Measurements from ENCODE around the gene XXYLT1. TPM values are rescaled to one million over a fixed set of nuclear protein-coding genes. Genes with fewer than 3 reads are reported as not detected.

The XXYLT1 gene
- total RNA-seq, 1 experiment from 2014 or later = 23.4 TPM

DNA sequence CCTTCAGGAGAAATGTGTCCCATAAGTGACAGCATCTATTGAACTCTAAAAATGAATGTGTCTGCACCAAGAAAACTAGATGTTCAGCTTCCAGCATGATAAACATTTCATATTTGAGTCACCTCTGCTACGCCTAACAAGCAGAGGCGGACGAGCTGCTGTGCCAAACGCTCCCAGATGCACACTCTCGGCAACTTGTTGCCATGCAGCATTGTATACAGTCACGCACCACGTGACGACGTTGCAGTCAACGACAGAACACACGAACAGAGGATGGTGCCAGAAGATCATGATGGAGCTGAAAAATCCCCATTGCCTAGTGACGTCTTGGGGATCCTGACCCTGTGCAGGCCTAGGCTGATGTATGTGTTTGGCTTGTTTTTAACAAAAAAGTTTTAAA is 137.5 kb downstream of the XXYLT1 start:
- no peak for TF ChIP-seq RORB (CRISPR knock-in tag; IDR thresholded peaks at IDR 0.05)
- no peak for TF ChIP-seq JAZF1 (CRISPR knock-in tag; IDR thresholded peaks at IDR 0.05)
- no peak for TF ChIP-seq USF2 (CRISPR knock-in tag; IDR thresholded peaks at IDR 0.05)
- TF ChIP-seq GABPB1 (CRISPR knock-in tag; IDR thresholded peaks at IDR 0.05) = no peak
- TF ChIP-seq TEAD4 (CRISPR knock-in tag; IDR thresholded peaks at IDR 0.05) = no peak
- no peak for TF ChIP-seq NFE2L1 (CRISPR knock-in tag; IDR thresholded peaks at IDR 0.05)
- TF ChIP-seq, protein P1, sequence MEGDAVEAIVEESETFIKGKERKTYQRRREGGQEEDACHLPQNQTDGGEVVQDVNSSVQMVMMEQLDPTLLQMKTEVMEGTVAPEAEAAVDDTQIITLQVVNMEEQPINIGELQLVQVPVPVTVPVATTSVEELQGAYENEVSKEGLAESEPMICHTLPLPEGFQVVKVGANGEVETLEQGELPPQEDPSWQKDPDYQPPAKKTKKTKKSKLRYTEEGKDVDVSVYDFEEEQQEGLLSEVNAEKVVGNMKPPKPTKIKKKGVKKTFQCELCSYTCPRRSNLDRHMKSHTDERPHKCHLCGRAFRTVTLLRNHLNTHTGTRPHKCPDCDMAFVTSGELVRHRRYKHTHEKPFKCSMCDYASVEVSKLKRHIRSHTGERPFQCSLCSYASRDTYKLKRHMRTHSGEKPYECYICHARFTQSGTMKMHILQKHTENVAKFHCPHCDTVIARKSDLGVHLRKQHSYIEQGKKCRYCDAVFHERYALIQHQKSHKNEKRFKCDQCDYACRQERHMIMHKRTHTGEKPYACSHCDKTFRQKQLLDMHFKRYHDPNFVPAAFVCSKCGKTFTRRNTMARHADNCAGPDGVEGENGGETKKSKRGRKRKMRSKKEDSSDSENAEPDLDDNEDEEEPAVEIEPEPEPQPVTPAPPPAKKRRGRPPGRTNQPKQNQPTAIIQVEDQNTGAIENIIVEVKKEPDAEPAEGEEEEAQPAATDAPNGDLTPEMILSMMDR (IDR thresholded peaks at IDR 0.05) = no peak
- no peak for TF ChIP-seq ZNF263 (CRISPR knock-in tag; IDR thresholded peaks at IDR 0.05; ENCODE audit: low read depth)
- no peak for TF ChIP-seq MAX (CRISPR knock-in tag; IDR thresholded peaks at IDR 0.05)
- no peak for TF ChIP-seq ZNF281 (CRISPR knock-in tag; IDR thresholded peaks at IDR 0.05)
- TF ChIP-seq RELA (CRISPR knock-in tag; IDR thresholded peaks at IDR 0.05; ENCODE audit: borderline replicate concordance) = no peak
- TF ChIP-seq, protein P2, sequence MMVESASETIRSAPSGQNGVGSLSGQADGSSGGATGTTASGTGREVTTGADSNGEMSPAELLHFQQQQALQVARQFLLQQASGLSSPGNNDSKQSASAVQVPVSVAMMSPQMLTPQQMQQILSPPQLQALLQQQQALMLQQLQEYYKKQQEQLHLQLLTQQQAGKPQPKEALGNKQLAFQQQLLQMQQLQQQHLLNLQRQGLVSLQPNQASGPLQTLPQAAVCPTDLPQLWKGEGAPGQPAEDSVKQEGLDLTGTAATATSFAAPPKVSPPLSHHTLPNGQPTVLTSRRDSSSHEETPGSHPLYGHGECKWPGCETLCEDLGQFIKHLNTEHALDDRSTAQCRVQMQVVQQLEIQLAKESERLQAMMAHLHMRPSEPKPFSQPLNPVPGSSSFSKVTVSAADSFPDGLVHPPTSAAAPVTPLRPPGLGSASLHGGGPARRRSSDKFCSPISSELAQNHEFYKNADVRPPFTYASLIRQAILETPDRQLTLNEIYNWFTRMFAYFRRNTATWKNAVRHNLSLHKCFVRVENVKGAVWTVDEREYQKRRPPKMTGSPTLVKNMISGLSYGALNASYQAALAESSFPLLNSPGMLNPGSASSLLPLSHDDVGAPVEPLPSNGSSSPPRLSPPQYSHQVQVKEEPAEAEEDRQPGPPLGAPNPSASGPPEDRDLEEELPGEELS (CRISPR knock-in tag; IDR thresholded peaks at IDR 0.05) = no peak
- no peak for TF ChIP-seq MLX (CRISPR knock-in tag; IDR thresholded peaks at IDR 0.05)
- TF ChIP-seq, protein P3, sequence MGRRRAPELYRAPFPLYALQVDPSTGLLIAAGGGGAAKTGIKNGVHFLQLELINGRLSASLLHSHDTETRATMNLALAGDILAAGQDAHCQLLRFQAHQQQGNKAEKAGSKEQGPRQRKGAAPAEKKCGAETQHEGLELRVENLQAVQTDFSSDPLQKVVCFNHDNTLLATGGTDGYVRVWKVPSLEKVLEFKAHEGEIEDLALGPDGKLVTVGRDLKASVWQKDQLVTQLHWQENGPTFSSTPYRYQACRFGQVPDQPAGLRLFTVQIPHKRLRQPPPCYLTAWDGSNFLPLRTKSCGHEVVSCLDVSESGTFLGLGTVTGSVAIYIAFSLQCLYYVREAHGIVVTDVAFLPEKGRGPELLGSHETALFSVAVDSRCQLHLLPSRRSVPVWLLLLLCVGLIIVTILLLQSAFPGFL (CRISPR knock-in tag; IDR thresholded peaks at IDR 0.05; ENCODE audit: borderline replicate concordance) = no peak
- no peak for TF ChIP-seq ZNF138 (CRISPR knock-in tag; conservative IDR thresholded peaks at IDR 0.05)
- peaks cover 12% of the 10 kb centered on the region for H3K4me1 Mint-ChIP-seq
- no peak for ATAC-seq
- CTCF ChIA-PET = no interaction called here
- H3K36me3 Mint-ChIP-seq = no peaks in the 10 kb centered on the region
- H3K9me3 Mint-ChIP-seq = no peaks in the 10 kb centered on the region
- POLR2A ChIA-PET = interaction anchor here (0.6 kb wide), 1 partner anchor 160 kb away, joined by 3 read pairs; no protein-coding TSS in a partner anchor
- H3K27me3 Mint-ChIP-seq (ENCODE audit: low read depth) = no peaks in the 10 kb centered on the region
- H3K27ac Mint-ChIP-seq = no peak overlapping the region
- DNase-seq (ENCODE audit: low spot score) = no peak
- no peak overlapping the region for H3K4me3 Mint-ChIP-seq

- no peaks in the 10 kb centered on the region for H3K9me3 Mint-ChIP-seq
- DNase-seq (ENCODE audit: low spot score) (no peak), ATAC-seq (no peak)
- no peak overlapping the region for H3K4me3 Mint-ChIP-seq
- POLR2A ChIA-PET = interaction anchor here (0.6 kb wide), 1 partner anchor 159 kb away, joined by 3 read pairs; no protein-coding TSS in a partner anchor
- H3K4me1 Mint-ChIP-seq = peaks cover 12% of the 10 kb centered on the region
- TF ChIP-seq ZNF121 (CRISPR knock-in tag; IDR thresholded peaks at IDR 0.05) = no peak
- no peak for TF ChIP-seq ELF4 (CRISPR knock-in tag; IDR thresholded peaks at IDR 0.05; ENCODE audit: low read depth)
- TF ChIP-seq, protein P4, sequence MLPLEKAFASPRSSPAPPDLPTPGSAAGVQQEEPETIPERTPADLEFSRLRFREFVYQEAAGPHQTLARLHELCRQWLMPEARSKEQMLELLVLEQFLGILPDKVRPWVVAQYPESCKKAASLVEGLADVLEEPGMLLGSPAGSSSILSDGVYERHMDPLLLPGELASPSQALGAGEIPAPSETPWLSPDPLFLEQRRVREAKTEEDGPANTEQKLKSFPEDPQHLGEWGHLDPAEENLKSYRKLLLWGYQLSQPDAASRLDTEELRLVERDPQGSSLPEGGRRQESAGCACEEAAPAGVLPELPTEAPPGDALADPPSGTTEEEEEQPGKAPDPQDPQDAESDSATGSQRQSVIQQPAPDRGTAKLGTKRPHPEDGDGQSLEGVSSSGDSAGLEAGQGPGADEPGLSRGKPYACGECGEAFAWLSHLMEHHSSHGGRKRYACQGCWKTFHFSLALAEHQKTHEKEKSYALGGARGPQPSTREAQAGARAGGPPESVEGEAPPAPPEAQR (CRISPR knock-in tag; IDR thresholded peaks at IDR 0.05) = no peak
- no peak for TF ChIP-seq JAZF1 (CRISPR knock-in tag; IDR thresholded peaks at IDR 0.05)
- TF ChIP-seq HMGA2 (CRISPR knock-in tag; IDR thresholded peaks at IDR 0.05) = no peak
- TF ChIP-seq, protein P5, sequence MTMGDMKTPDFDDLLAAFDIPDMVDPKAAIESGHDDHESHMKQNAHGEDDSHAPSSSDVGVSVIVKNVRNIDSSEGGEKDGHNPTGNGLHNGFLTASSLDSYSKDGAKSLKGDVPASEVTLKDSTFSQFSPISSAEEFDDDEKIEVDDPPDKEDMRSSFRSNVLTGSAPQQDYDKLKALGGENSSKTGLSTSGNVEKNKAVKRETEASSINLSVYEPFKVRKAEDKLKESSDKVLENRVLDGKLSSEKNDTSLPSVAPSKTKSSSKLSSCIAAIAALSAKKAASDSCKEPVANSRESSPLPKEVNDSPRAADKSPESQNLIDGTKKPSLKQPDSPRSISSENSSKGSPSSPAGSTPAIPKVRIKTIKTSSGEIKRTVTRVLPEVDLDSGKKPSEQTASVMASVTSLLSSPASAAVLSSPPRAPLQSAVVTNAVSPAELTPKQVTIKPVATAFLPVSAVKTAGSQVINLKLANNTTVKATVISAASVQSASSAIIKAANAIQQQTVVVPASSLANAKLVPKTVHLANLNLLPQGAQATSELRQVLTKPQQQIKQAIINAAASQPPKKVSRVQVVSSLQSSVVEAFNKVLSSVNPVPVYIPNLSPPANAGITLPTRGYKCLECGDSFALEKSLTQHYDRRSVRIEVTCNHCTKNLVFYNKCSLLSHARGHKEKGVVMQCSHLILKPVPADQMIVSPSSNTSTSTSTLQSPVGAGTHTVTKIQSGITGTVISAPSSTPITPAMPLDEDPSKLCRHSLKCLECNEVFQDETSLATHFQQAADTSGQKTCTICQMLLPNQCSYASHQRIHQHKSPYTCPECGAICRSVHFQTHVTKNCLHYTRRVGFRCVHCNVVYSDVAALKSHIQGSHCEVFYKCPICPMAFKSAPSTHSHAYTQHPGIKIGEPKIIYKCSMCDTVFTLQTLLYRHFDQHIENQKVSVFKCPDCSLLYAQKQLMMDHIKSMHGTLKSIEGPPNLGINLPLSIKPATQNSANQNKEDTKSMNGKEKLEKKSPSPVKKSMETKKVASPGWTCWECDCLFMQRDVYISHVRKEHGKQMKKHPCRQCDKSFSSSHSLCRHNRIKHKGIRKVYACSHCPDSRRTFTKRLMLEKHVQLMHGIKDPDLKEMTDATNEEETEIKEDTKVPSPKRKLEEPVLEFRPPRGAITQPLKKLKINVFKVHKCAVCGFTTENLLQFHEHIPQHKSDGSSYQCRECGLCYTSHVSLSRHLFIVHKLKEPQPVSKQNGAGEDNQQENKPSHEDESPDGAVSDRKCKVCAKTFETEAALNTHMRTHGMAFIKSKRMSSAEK (CRISPR knock-in tag; IDR thresholded peaks at IDR 0.05; ENCODE audit: borderline replicate concordance) = no peak
- CTCF ChIA-PET = no interaction called here
- no peak overlapping the region for H3K27ac Mint-ChIP-seq
- no peaks in the 10 kb centered on the region for H3K27me3 Mint-ChIP-seq (ENCODE audit: low read depth)
- no peaks in the 10 kb centered on the region for H3K36me3 Mint-ChIP-seq
Observed at GRCh38 chr3:195133013-195133412, 137.9 kb downstream of the XXYLT1 start.

Measured in WTC11 (cell line).